Neural cell (in vitro differentiated cells): ENCODE results near the gene PAN3. TPM values are rescaled to one million over a fixed set of nuclear protein-coding genes. Genes with fewer than 3 reads are reported as not detected.

Experiments used
- H2AFZ ChIP-seq: fragments of 200-600, 300-800 bp; sonication (generic), shearing (Covaris generic); 2 replicates; pipeline ENCODE4 v1.6.0; 2014; ENCODE audit warnings: low read depth, mild to moderate bottlenecking, antibody characterized with exemption, low read length, moderate library complexity
- H3F3A ChIP-seq: fragments of 200-600 bp; shearing (Covaris generic); 2 replicates; pipeline ENCODE4 v1.6.1; 2016; ENCODE audit warnings: mild to moderate bottlenecking, moderate library complexity, mixed read lengths, antibody characterized with exemption, low read length; ENCODE audit not compliant: insufficient read depth, poor library complexity, severe bottlenecking
- H3K27ac ChIP-seq: fragments of 200-600, 300-800 bp; sonication (generic), shearing (Covaris generic); 2 replicates; pipeline ENCODE4 v1.5.1; 2014; ENCODE audit warnings: mild to moderate bottlenecking, low read length, moderate library complexity
- H3K27me3 ChIP-seq: fragments of 300-800, 200-600 bp; sonication (generic), shearing (Covaris generic); 2 replicates; pipeline ENCODE4 v1.6.0; 2014; ENCODE audit warnings: mild to moderate bottlenecking, low read depth, low read length, moderate library complexity; ENCODE audit not compliant: insufficient read depth
- H3K36me3 ChIP-seq: fragments of 300-800, 200-600 bp; sonication (generic), shearing (Covaris generic); 2 replicates; pipeline ENCODE4 v1.5.1; 2014; ENCODE audit warnings: mild to moderate bottlenecking, antibody characterized with exemption, low read length, moderate library complexity; ENCODE audit not compliant: insufficient read depth
- H3K4me2 ChIP-seq: fragments of 300-800, 200-600 bp; sonication (generic), shearing (Covaris generic); 2 replicates; pipeline ENCODE4 v1.6.0; 2014; ENCODE audit warnings: mild to moderate bottlenecking, low read length
- H3K4me3 ChIP-seq: fragments of 300-800, 200-600 bp; sonication (generic), shearing (Covaris generic); 2 replicates; pipeline ENCODE4 v1.5.1; 2014; ENCODE audit warnings: mild to moderate bottlenecking, low read length, moderate library complexity
- H3K79me2 ChIP-seq: fragments of 200-600 bp; shearing (Covaris generic); replicated peaks from 2 replicates; pipeline ENCODE4 v1.6.0; 2014; ENCODE audit warnings: mild to moderate bottlenecking, low read length, moderate library complexity; ENCODE audit not compliant: insufficient read depth
- H3K9ac ChIP-seq: fragments of 300-800, 200-600 bp; sonication (generic), shearing (Covaris generic); 2 replicates; pipeline ENCODE4 v1.6.1; 2016; ENCODE audit warnings: mild to moderate bottlenecking, low read length, mixed read lengths
- H3K9me2 ChIP-seq: fragments of 200-600 bp; shearing (Covaris generic); 2 replicates; pipeline ENCODE4 v1.6.1; 2016; ENCODE audit warnings: mild to moderate bottlenecking, low read length, mixed read lengths; ENCODE audit not compliant: insufficient read depth
- H3K9me3 ChIP-seq: fragments of 200-600, 300-800 bp; sonication (generic), shearing (Covaris generic); 2 replicates; pipeline ENCODE4 v1.6.1; 2016; ENCODE audit warnings: mild to moderate bottlenecking, mixed run types, low read length, moderate library complexity, mixed read lengths
- H4K20me1 ChIP-seq: fragments of 200-600 bp; shearing (Covaris generic); 2 replicates; pipeline ENCODE4 v1.6.1; 2016; ENCODE audit warnings: mild to moderate bottlenecking, mixed run types; ENCODE audit not compliant: insufficient read depth
- EP300 ChIP-seq: fragments of 450-650 bp; conservative IDR thresholded peaks from 2 replicates; pipeline ENCODE4 v1.6.1; 2014; ENCODE audit warnings: antibody characterized with exemption, mild to moderate bottlenecking, moderate library complexity; ENCODE audit not compliant: poor library complexity, severe bottlenecking
- EZH2 ChIP-seq: fragments of 200-600, 300-800 bp; shearing (Covaris generic), sonication (generic); IDR thresholded peaks from 2 replicates; pipeline ENCODE4 v1.6.1; 2014; ENCODE audit warnings: antibody characterized with exemption, low read length, borderline replicate concordance, mild to moderate bottlenecking; ENCODE audit not compliant: insufficient read depth, poor library complexity, severe bottlenecking
- MXI1 ChIP-seq: fragments of 450-650 bp; conservative IDR thresholded peaks from 2 replicates; pipeline ENCODE4 v1.6.1; 2014; ENCODE audit warnings: antibody characterized with exemption, mild to moderate bottlenecking; ENCODE audit not compliant: poor library complexity, severe bottlenecking
- POLR2AphosphoS5 ChIP-seq: IDR thresholded peaks from 2 replicates; pipeline ENCODE4 v1.6.1; 2012
- RAD21 ChIP-seq: fragments of 450-650 bp; conservative IDR thresholded peaks from 2 replicates; pipeline ENCODE4 v1.6.1; 2014; ENCODE audit warnings: antibody characterized with exemption, mild to moderate bottlenecking, moderate library complexity
- REST ChIP-seq: IDR thresholded peaks from 2 replicates; pipeline ENCODE4 v1.6.1; 2012; ENCODE audit warnings: borderline replicate concordance
- SMC3 ChIP-seq: fragments of 450-650 bp; conservative IDR thresholded peaks from 2 replicates; pipeline ENCODE4 v1.6.1; 2014; ENCODE audit warnings: antibody characterized with exemption, mild to moderate bottlenecking, moderate library complexity; ENCODE audit not compliant: poor library complexity
- TAF1 ChIP-seq: IDR thresholded peaks from 2 replicates; pipeline ENCODE4 v1.6.1; 2012; ENCODE audit warnings: low read depth
- polyA plus RNA-seq: library from polyadenylated mRNA; depleted of rRNA; stranded (reverse); fragments of >200 nt; gene quantifications from 2 replicates; pipeline ENCODE4 v1.2.3, GENCODE V29; 2014
- TF ChIP-seq, protein P1 (sequence below): fragments of 450-650 bp; IDR thresholded peaks from 2 replicates; pipeline ENCODE4 v1.5.1; 2014; ENCODE audit warnings: antibody characterized with exemption, mild to moderate bottlenecking, moderate library complexity; ENCODE audit not compliant: poor library complexity, severe bottlenecking

PAN3 gene
- polyA plus RNA-seq, 1 donor from 2014 or later = 44.0 TPM

- Histone ChIP-seq H3K36me3 (peaks cover 7% of the 10 kb centered on the region), H4K20me1 (no peaks in the 10 kb centered on the region), H3K4me2 (no peak overlapping the region), H3K27me3 (no peaks in the 10 kb centered on the region), H3K4me3 (no peak overlapping the region), H3K9me2 (no peaks in the 10 kb centered on the region), H3K27ac (no peak overlapping the region), H3F3A (no peaks in the 10 kb centered on the region), H3K9ac (no peak overlapping the region), H3K9me3 (no peaks in the 10 kb centered on the region), H3K79me2 (no peaks in the 10 kb centered on the region), H2AFZ (no peak overlapping the region)
- TF ChIP-seq EP300 (no peak), SMC3 (no peak), REST (no peak), POLR2AphosphoS5 (no peak), MXI1 (no peak), EZH2 (no peak), RAD21 (no peak), TAF1 (no peak)
- TF ChIP-seq, protein P1, sequence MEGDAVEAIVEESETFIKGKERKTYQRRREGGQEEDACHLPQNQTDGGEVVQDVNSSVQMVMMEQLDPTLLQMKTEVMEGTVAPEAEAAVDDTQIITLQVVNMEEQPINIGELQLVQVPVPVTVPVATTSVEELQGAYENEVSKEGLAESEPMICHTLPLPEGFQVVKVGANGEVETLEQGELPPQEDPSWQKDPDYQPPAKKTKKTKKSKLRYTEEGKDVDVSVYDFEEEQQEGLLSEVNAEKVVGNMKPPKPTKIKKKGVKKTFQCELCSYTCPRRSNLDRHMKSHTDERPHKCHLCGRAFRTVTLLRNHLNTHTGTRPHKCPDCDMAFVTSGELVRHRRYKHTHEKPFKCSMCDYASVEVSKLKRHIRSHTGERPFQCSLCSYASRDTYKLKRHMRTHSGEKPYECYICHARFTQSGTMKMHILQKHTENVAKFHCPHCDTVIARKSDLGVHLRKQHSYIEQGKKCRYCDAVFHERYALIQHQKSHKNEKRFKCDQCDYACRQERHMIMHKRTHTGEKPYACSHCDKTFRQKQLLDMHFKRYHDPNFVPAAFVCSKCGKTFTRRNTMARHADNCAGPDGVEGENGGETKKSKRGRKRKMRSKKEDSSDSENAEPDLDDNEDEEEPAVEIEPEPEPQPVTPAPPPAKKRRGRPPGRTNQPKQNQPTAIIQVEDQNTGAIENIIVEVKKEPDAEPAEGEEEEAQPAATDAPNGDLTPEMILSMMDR = no peak
Observed at GRCh38 chr13:28229522-28230411, 91.4 kb downstream of the PAN3 start.

DNA sequence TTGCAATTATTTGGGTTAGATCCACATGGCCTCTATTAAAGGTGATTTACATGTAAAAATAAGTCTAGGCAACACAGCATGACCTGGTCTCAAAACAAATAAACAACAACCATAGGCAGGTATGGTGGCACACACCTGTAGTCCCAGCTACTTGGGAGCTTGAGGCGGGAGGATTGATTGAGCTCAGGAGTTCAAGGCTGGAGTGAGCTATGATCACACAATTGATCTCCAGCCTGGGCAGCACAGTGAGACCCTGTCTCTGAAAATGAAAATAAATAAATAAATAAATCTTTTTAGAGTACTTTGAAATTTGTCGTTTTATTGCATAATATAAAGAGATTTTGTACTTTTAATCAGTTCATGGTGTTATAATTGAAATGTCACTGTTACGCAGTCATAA is 93.3 kb downstream of the PAN3 start:
- Histone ChIP-seq H3K9me3 (no peaks in the 10 kb centered on the region), H2AFZ (no peak overlapping the region), H3K9ac (no peak overlapping the region), H3K4me2 (no peak overlapping the region), H3K4me3 (no peak overlapping the region), H3K36me3 (peaks cover 7% of the 10 kb centered on the region), H3K79me2 (no peaks in the 10 kb centered on the region), H3K27me3 (no peaks in the 10 kb centered on the region), H3K27ac (no peak overlapping the region), H4K20me1 (no peaks in the 10 kb centered on the region), H3F3A (no peaks in the 10 kb centered on the region), H3K9me2 (no peaks in the 10 kb centered on the region)
- TF ChIP-seq MXI1 (no peak), EP300 (no peak), RAD21 (no peak), EZH2 (no peak)
